ENCODE data around the gene SASH1.

GRCh38 chr6:148351309-148351708 lies 8.7 kb downstream of the SASH1 start:
- TF ChIP-seq EZH2 (IDR thresholded peaks at IDR 0.05; ENCODE audit: borderline replicate concordance, low read depth, low read length, poor library complexity, severe bottlenecking) = no peak
- TF ChIP-seq CTCF (conservative IDR thresholded peaks at IDR 0.05; ENCODE audit: low read depth, low read length) = no peak

All from A673 (cell line).